Activated CD8-positive, alpha-beta T cell treated with anti-CD3 and anti-CD28 coated beads, Interleukin-2, amount 10 ng/mL, durations not matched to agents 7 days and 5 days (primary cell): ENCODE data around the gene PIKFYVE. TPM values are rescaled to one million over a fixed set of nuclear protein-coding genes. Genes with fewer than 3 reads are reported as not detected.

Experiments
- ATAC-seq: fragments of 150-1000 bp; cut with Tn5 transposase; one replicate; pipeline ENCODE4 v1.10.0; 2021; ENCODE audit warnings: moderate library complexity
- CTCF ChIA-PET: fragments of 350-600 bp; sonication (Branson Sonifier 250); formaldehyde crosslinking; loops from one replicate; lab custom pipeline; 2021; ENCODE audit warnings: antibody characterized with exemption; lab: Charles Lee
- POLR2A ChIA-PET: fragments of 350-600 bp; sonication (Branson Sonifier 250); formaldehyde crosslinking; loops from one replicate; lab custom pipeline; 2021; ENCODE audit warnings: antibody characterized with exemption; lab: Charles Lee
- DNase-seq: peaks from one replicate; pipeline ENCODE4 v3.0.0-alpha.2; 2020
- H3K27ac Mint-ChIP-seq: one replicate; pipeline ENCODE4 v1.8.0; 2021; ENCODE audit warnings: mild to moderate bottlenecking, mixed read lengths
- H3K27me3 Mint-ChIP-seq: one replicate; pipeline ENCODE4 v1.8.0; 2021; ENCODE audit warnings: low read depth, mixed read lengths
- H3K36me3 Mint-ChIP-seq: one replicate; pipeline ENCODE4 v1.8.0; 2021; ENCODE audit warnings: low read depth, mixed read lengths
- H3K4me1 Mint-ChIP-seq: one replicate; pipeline ENCODE4 v1.8.0; 2021; ENCODE audit warnings: low read depth, mixed read lengths
- H3K4me3 Mint-ChIP-seq: one replicate; pipeline ENCODE4 v1.8.0; 2021; ENCODE audit warnings: mild to moderate bottlenecking, mixed read lengths
- H3K9me3 Mint-ChIP-seq: one replicate; pipeline ENCODE4 v1.8.0; 2022; ENCODE audit warnings: mixed read lengths; ENCODE audit not compliant: insufficient read depth
- total RNA-seq, 2 experiments: library from RNA; stranded (reverse); gene quantifications; one replicate each; pipeline ENCODE4 v1.2.3, GENCODE V29; 2021

PIKFYVE gene
- total RNA-seq, 2 experiments from 2014 or later = 27.4 to 29.3 TPM

GRCh38 chr2:208406474-208407451, 140.7 kb downstream of the PIKFYVE start, which contains the start of gene PTH2R:
Gene PTH2R (plus strand): TSS chr2:208406792. CDS start chr2:208407044, 252 bp downstream.
- H3K4me3 Mint-ChIP-seq = no peak within 1 kb of the TSS
- no peaks in the 10 kb centered on the region for H3K36me3 Mint-ChIP-seq
- ATAC-seq = peak; percentile 51
- peaks cover 5% of the 10 kb centered on the region for H3K4me1 Mint-ChIP-seq
- H3K9me3 Mint-ChIP-seq = no peaks in the 10 kb centered on the region
- no peak for DNase-seq
- CTCF ChIA-PET = no interaction called here
- POLR2A ChIA-PET = no interaction called here
- peaks cover 45% of the 10 kb centered on the region for H3K27me3 Mint-ChIP-seq
- H3K27ac Mint-ChIP-seq = no peak within 1 kb of the TSS

- ATAC-seq = no peak
- ChIA-PET POLR2A (no interaction called here), CTCF (no interaction called here)
- DNase-seq = no peak
- Mint-ChIP-seq H3K4me3 (no peak overlapping the region), H3K9me3 (no peaks in the 10 kb centered on the region), H3K27ac (no peak overlapping the region), H3K27me3 (peaks cover 38% of the 10 kb centered on the region), H3K4me1 (peaks cover 5% of the 10 kb centered on the region), H3K36me3 (no peaks in the 10 kb centered on the region)
These were observed 141.6 kb downstream of the PIKFYVE start for GRCh38 chr2:208407667-208408066.

Other genes with a start within 250 kb of the PIKFYVE start
- 1 to 10 TPM; 6.1 to 6.2 TPM for gene PLEKHM3, start 240.7 kb upstream of the PIKFYVE start, total RNA-seq
- gene CRYGD, start 141.7 kb upstream of the PIKFYVE start, total RNA-seq = not detected
- gene CRYGC, start 136.4 kb upstream of the PIKFYVE start, total RNA-seq = not detected
- gene CRYGB, start 120.1 kb upstream of the PIKFYVE start, total RNA-seq = not detected
- not detected for gene CRYGA, start 102.7 kb upstream of the PIKFYVE start, total RNA-seq
- not detected for gene C2orf80, start 76.2 kb upstream of the PIKFYVE start, total RNA-seq
- gene IDH1, start 11.2 kb upstream of the PIKFYVE start, total RNA-seq = 10 to 100 TPM; 29.0 to 29.5 TPM
- under 1 TPM in 1 of 2 experiments, not detected in 1; 0.13 TPM for gene PTH2R, start 140.5 kb downstream of the PIKFYVE start, total RNA-seq